GM21360 (cell line): Measurements from ENCODE around the gene SPINK7.

Experiments
- ATAC-seq: cut with Tn5 transposase; IDR thresholded peaks from one replicate; pipeline ENCODE4 v1.9.1; 2021; ENCODE audit warnings: mild to moderate bottlenecking, moderate library complexity; ENCODE audit not compliant: unreplicated experiment

Gene SPINK7

GRCh38 chr5:148343603-148344487 is 31.6 kb downstream of the SPINK7 start:
- no peak for ATAC-seq

- no peak for ATAC-seq
Measured at GRCh38 chr5:148347706-148348105, 35.5 kb downstream of the SPINK7 start.

- ATAC-seq: no peak
Measured at GRCh38 chr5:148352696-148353095, 40.5 kb downstream of the SPINK7 start.

- no peak for ATAC-seq
Measured at GRCh38 chr5:148353634-148354033, 41.4 kb downstream of the SPINK7 start.

- ATAC-seq: no peak
Measured at GRCh38 chr5:148364343-148364742, 52.1 kb downstream of the SPINK7 start.
